OCI-LY3 (cell line): ENCODE results near the gene NASP.

ENCODE experiments used
- CTCF ChIP-seq: fragments of 200-600, 300-600 bp; sonication (generic); IDR thresholded peaks from 2 replicates; pipeline ENCODE4 v1.5.1; 2014; ENCODE audit warnings: antibody characterized with exemption, low read length, low read depth
- EZH2phosphoT487 ChIP-seq: fragments of 200-600 bp; shearing (Covaris generic); IDR thresholded peaks from 2 replicates; pipeline ENCODE4 v1.6.1; 2018; ENCODE audit warnings: antibody characterized with exemption, mixed run types, low read depth

- TF ChIP-seq CTCF, result no peak
- TF ChIP-seq EZH2phosphoT487, result no peak
Observed at GRCh38 chr1:45541193-45541592, 42.6 kb upstream of the NASP start.
